HepG2 (cell line): ENCODE data around the gene HECTD4. TPM values are rescaled to one million over a fixed set of nuclear protein-coding genes. Genes with fewer than 3 reads are reported as not detected.

Experiments used
- ATF7-NPFF ChIP-seq: sonication (generic); formaldehyde crosslinking; IDR thresholded peaks from 2 replicates; pipeline ENCODE4 v1.8.1; 2023; ENCODE audit warnings: mild to moderate bottlenecking, low read depth, missing genetic modification reagents, moderate library complexity
- CSRNP1 ChIP-seq: sonication (generic); formaldehyde crosslinking; IDR thresholded peaks from 2 replicates; pipeline ENCODE4 v1.8.1; 2023; ENCODE audit warnings: mild to moderate bottlenecking, missing genetic modification reagents
- IRX3 ChIP-seq: sonication (generic); formaldehyde crosslinking; IDR thresholded peaks from 2 replicates; pipeline ENCODE4 v1.8.1; 2023; ENCODE audit warnings: mild to moderate bottlenecking, low read depth, missing genetic modification reagents, borderline replicate concordance
- JARID2 ChIP-seq: sonication (generic); formaldehyde crosslinking; IDR thresholded peaks from 2 replicates; pipeline ENCODE4 v1.8.1; 2023; ENCODE audit warnings: missing genetic modification reagents, inconsistent platforms; ENCODE audit not compliant: insufficient replicate concordance
- KAT7 ChIP-seq: IDR thresholded peaks from 2 replicates; pipeline ENCODE4 v1.6.1; 2018; ENCODE audit warnings: borderline replicate concordance, missing compliant biosample characterization
- KDM2A ChIP-seq: sonication (generic); formaldehyde crosslinking; IDR thresholded peaks from 2 replicates; pipeline ENCODE4 v1.4.0; 2020; ENCODE audit warnings: low read depth, missing genetic modification reagents, borderline replicate concordance
- NKX3-1 ChIP-seq: sonication (generic); formaldehyde crosslinking; IDR thresholded peaks from 2 replicates; pipeline ENCODE4 v1.5.0; 2020; ENCODE audit warnings: missing genetic modification reagents
- NR2F2 ChIP-seq: IDR thresholded peaks from 2 replicates; pipeline ENCODE4 v1.6.1; 2012; ENCODE audit warnings: low read depth, inconsistent platforms, borderline replicate concordance
- NR3C1 ChIP-seq: sonication (generic); formaldehyde crosslinking; IDR thresholded peaks from 2 replicates; pipeline ENCODE4 v1.4.0; 2020; ENCODE audit warnings: missing genetic modification reagents
- PLRG1 ChIP-seq: fragments of 450-650 bp; conservative IDR thresholded peaks from 2 replicates; pipeline ENCODE4 v1.6.1; 2016
- RAD51 ChIP-seq: fragments of 450-650 bp; IDR thresholded peaks from 2 replicates; pipeline ENCODE4 v1.6.1; 2016; ENCODE audit warnings: borderline replicate concordance
- SMARCC2 ChIP-seq: fragments of 450-650 bp; IDR thresholded peaks from 2 replicates; pipeline ENCODE4 v1.6.1; 2017; ENCODE audit warnings: antibody characterized with exemption, mild to moderate bottlenecking
- U2AF1 ChIP-seq: fragments of 200-400 bp; formaldehyde crosslinking; optimal IDR thresholded peaks from 2 replicates; pipeline ENCODE3; 2017; ENCODE audit warnings: mild to moderate bottlenecking, low read depth, low read length
- ZBTB26 ChIP-seq: IDR thresholded peaks from 2 replicates; pipeline ENCODE4 v1.6.1; 2016; ENCODE audit warnings: missing compliant biosample characterization, missing genetic modification reagents, borderline replicate concordance
- ZBTB3 ChIP-seq: sonication (generic); formaldehyde crosslinking; IDR thresholded peaks from 2 replicates; pipeline ENCODE4 v1.4.0; 2020; ENCODE audit warnings: low read depth, mild to moderate bottlenecking, moderate library complexity, missing genetic modification reagents, borderline replicate concordance
- ZNF253 ChIP-seq: sonication (generic); formaldehyde crosslinking; IDR thresholded peaks from 2 replicates; pipeline ENCODE4 v1.8.0; 2022; ENCODE audit warnings: mild to moderate bottlenecking, missing genetic modification reagents, borderline replicate concordance
- ZNF367 ChIP-seq: sonication (generic); formaldehyde crosslinking; IDR thresholded peaks from 2 replicates; pipeline ENCODE4 v1.4.0; 2020; ENCODE audit warnings: missing genetic modification reagents, borderline replicate concordance
- ZNF431 ChIP-seq: sonication (generic); formaldehyde crosslinking; IDR thresholded peaks from 2 replicates; pipeline ENCODE4 v1.9.0; 2022; ENCODE audit warnings: missing genetic modification reagents, low read depth, mild to moderate bottlenecking, borderline replicate concordance
- ZNF496 ChIP-seq: sonication (generic); formaldehyde crosslinking; IDR thresholded peaks from 2 replicates; pipeline ENCODE4 v1.8.1; 2023; ENCODE audit warnings: mild to moderate bottlenecking, moderate library complexity, missing genetic modification reagents; ENCODE audit not compliant: insufficient replicate concordance
- ZNF567 ChIP-seq: sonication (generic); formaldehyde crosslinking; IDR thresholded peaks from 2 replicates; pipeline ENCODE4 v1.8.1; 2023; ENCODE audit warnings: mild to moderate bottlenecking, missing genetic modification reagents, borderline replicate concordance
- ZNF740 ChIP-seq: sonication (generic); formaldehyde crosslinking; IDR thresholded peaks from 2 replicates; pipeline ENCODE4 v1.4.0; 2020; ENCODE audit warnings: missing genetic modification reagents
- ZNF782 ChIP-seq: sonication (generic); formaldehyde crosslinking; IDR thresholded peaks from 2 replicates; pipeline ENCODE4 v1.4.0; 2020; ENCODE audit warnings: missing genetic modification reagents, mild to moderate bottlenecking, borderline replicate concordance
- polyA plus RNA-seq, 8 experiments: library from polyadenylated mRNA; depleted of rRNA in 3 of 8; stranded (reverse) in 7 of 8; unstranded in 1 of 8; fragments of >200 nt; fragmentation: Illumina TruSeq in 4 of 8; extraction: Trizol in 4 of 8; gene quantifications; 2 replicates each; pipeline versions ENCODE4 v1.2.1 to v1.2.3, GENCODE V29; 2011 to 2016; ENCODE audit warnings: low read depth in 4 of 8, missing spikeins in 1 of 8, mixed read lengths in 1 of 8; ENCODE audit not compliant: insufficient read depth in 1 of 8
- total RNA-seq, 5 experiments: library from RNA; depleted of rRNA; stranded (reverse); fragments of >200 nt; fragmentation: Illumina TruSeq; extraction: Trizol; gene quantifications; 2 replicates each; pipeline ENCODE4 v1.2.3, GENCODE V29; 2016; ENCODE audit warnings: low read depth in 1 of 5
- TF ChIP-seq, protein P1 (sequence below): fragments of 450-650 bp; IDR thresholded peaks from 2 replicates; pipeline ENCODE4 v1.6.1; 2016

The HECTD4 gene
- total and polyA plus RNA-seq, 2 of the 13 experiments (the other 11 are each of a cell fraction or from before 2014, with no cell fraction given), result 9.0 to 11.4 TPM

- TF ChIP-seq KDM2A (CRISPR knock-in tag), result peak; percentile 80; the same call in 1 of the 2 replicates
- TF ChIP-seq ZNF496, result no peak
- no peak for TF ChIP-seq PLRG1
- TF ChIP-seq, protein P1, sequence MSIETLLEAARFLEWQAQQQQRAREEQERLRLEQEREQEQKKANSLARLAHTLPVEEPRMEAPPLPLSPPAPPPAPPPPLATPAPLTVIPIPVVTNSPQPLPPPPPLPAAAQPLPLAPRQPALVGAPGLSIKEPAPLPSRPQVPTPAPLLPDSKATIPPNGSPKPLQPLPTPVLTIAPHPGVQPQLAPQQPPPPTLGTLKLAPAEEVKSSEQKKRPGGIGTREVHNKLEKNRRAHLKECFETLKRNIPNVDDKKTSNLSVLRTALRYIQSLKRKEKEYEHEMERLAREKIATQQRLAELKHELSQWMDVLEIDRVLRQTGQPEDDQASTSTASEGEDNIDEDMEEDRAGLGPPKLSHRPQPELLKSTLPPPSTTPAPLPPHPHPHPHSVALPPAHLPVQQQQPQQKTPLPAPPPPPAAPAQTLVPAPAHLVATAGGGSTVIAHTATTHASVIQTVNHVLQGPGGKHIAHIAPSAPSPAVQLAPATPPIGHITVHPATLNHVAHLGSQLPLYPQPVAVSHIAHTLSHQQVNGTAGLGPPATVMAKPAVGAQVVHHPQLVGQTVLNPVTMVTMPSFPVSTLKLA, result no peak
- no peak for TF ChIP-seq ZBTB3
- no peak; the same call in 1 of the 2 replicates for TF ChIP-seq NKX3-1 (CRISPR knock-in tag)
- TF ChIP-seq KAT7, result peak; percentile 63; the same call in 1 of the 2 replicates
- TF ChIP-seq IRX3 (CRISPR knock-in tag), result 0 out of 2 replicates have a peak, but pooled peaks have one; percentile 45
- peak; percentile 89 for TF ChIP-seq ZNF367
- TF ChIP-seq ATF7-NPFF (CRISPR knock-in tag), result peak; percentile 24; the same call in 1 of the 2 replicates
- TF ChIP-seq CSRNP1 (CRISPR knock-in tag), result no peak
- no peak for TF ChIP-seq SMARCC2
- no peak for TF ChIP-seq ZBTB26 (CRISPR knock-in tag)
- TF ChIP-seq ZNF567 (CRISPR knock-in tag), result 0 out of 2 replicates have a peak, but pooled peaks have one; percentile 64
- TF ChIP-seq JARID2 (CRISPR knock-in tag), result no peak
- TF ChIP-seq RAD51, result no peak
- no peak for TF ChIP-seq U2AF1
- no peak; the same call in 1 of the 2 replicates for TF ChIP-seq ZNF782 (CRISPR knock-in tag)
- no peak for TF ChIP-seq ZNF431 (CRISPR knock-in tag)
- TF ChIP-seq ZNF253 (CRISPR knock-in tag), result no peak
- no peak for TF ChIP-seq ZNF740 (CRISPR knock-in tag)
- no peak for TF ChIP-seq NR3C1 (CRISPR knock-in tag)
- TF ChIP-seq NR2F2, result no peak
Observed at GRCh38 chr12:112125250-112125999, 256.8 kb downstream of the HECTD4 start, which contains the start of gene TRAFD1 (continued).
